Kidney (tissue), 14 donors: Measurements from ENCODE around the gene COL4A2. TPM values are rescaled to one million over a fixed set of nuclear protein-coding genes. Genes with fewer than 3 reads are reported as not detected.
A peak's percentile ranks its signal among the peaks of the same experiment; 100 is the strongest.

Experiments
- DNase-seq, 5 donors: peaks; one replicate each; pipeline ENCODE4 v3.0.0-alpha.2; 2013 to 2020
- FAIRE-seq: peaks from 2 replicates; lab custom pipeline; 2012; peaks lifted over from hg19 to GRCh38; lab: Jason Lieb, UNC
- H3K27ac ChIP-seq, 2 donors: one replicate each; pipeline ENCODE4 v1.7.0; 2013; ENCODE audit warnings: low read depth in 2 of 2, low read length in 2 of 2, inconsistent platforms in 1 of 2
- H3K27me3 ChIP-seq: one replicate; pipeline ENCODE4 v1.7.1; 2013; ENCODE audit warnings: low read length, inconsistent platforms; ENCODE audit not compliant: control insufficient read depth, insufficient read depth
- H3K36me3 ChIP-seq, 3 donors: one replicate each; pipeline versions ENCODE4 v1.7.0 to v1.7.1; 2013; ENCODE audit warnings: low read length in 3 of 3, control low read depth in 1 of 3, inconsistent platforms in 1 of 3; ENCODE audit not compliant: insufficient read depth in 3 of 3, control insufficient read depth in 2 of 3
- H3K4me1 ChIP-seq, 3 donors: one replicate each; pipeline versions ENCODE4 v1.7.0 to v1.7.1; 2013; ENCODE audit warnings: low read length in 3 of 3, inconsistent platforms in 1 of 3, low read depth in 1 of 3; ENCODE audit not compliant: control insufficient read depth in 2 of 3, insufficient read depth in 2 of 3
- H3K4me3 ChIP-seq, 3 donors: one replicate each; pipeline versions ENCODE4 v1.7.0 to v1.8.1; 2013; ENCODE audit warnings: low read length in 3 of 3, control low read depth in 1 of 3, inconsistent platforms in 1 of 3
- H3K9ac ChIP-seq, 3 donors: one replicate each; pipeline versions ENCODE4 v1.7.0 to v1.7.1; 2013; ENCODE audit warnings: low read length in 3 of 3, control low read depth in 1 of 3, inconsistent platforms in 1 of 3
- H3K9me3 ChIP-seq, 3 donors: one replicate each; pipeline versions ENCODE4 v1.7.0 to v1.7.1; 2013; ENCODE audit warnings: low read length in 3 of 3, control low read depth in 1 of 3, inconsistent platforms in 1 of 3; ENCODE audit not compliant: control insufficient read depth in 2 of 3, insufficient read depth in 1 of 3
- intact Hi-C: fragments of 100-400 bp; cut with DNase I; formaldehyde crosslinking; loops from one replicate; pipeline ENCODE4 v1.11.1; 2022
- polyA plus RNA-seq: library from polyadenylated mRNA; stranded (reverse); fragments of 350-450 nt; fragmentation: Illumina TruSeq; extraction: RNeasy Lipid Tissue Mini Kit (QIAGEN cat#74804); gene quantifications from one replicate; pipeline ENCODE4 v1.2.3, GENCODE V29; 2014; ENCODE audit warnings: low read depth, low replicate concordance; ENCODE audit not compliant: insufficient read depth
- total RNA-seq: library from RNA; stranded (reverse); fragmentation: NEBNext Ultra II Directional; extraction: Animal tissue kit (Norgen Biotek cat#: 25700); gene quantifications from one replicate; pipeline ENCODE4 v1.2.1, GENCODE V29; 2021
- TF ChIP-seq, protein P1 (sequence below): IDR thresholded peaks from 3 replicates; pipeline ENCODE4 v1.5.1; 2012; ENCODE audit warnings: mild to moderate bottlenecking, moderate library complexity, borderline replicate concordance; ENCODE audit not compliant: insufficient read depth; ENCODE audit errors: extremely low read depth
- donor health status: control.
- donor health status: control.
- donor health status: control.
- donor health status: control.
- donor health status: control.
- donor health status: DM: yes; HTN: yes; CAD: no.
- donor health status: Normal renal cell carcinoma (clear cell type).

The COL4A2 gene
- total and polyA plus RNA-seq, 2 donors from 2014 or later: 126 to 265 TPM

DNA sequence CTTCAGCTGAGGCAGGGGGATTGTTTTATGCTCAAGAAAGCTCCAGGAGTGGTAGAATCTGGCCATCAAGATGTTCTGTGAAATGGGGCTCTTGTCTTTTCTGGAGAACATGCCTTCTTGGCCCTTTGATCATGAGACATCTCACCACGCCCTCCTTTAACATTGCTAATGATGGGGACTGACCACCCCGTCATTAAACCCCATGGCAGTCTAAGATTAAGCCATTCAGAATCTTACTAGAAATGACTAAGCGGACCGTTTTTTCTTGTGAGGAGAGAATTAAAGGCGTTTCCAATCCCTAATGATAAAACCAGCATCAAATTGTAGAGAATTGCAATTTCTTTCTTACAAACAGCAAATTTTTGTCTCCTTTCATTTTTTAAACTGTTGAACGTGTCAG is 89.4 kb downstream of the COL4A2 start:
- DNase-seq (no peak), FAIRE-seq (no peak)
- Histone ChIP-seq H3K36me3 (no peaks in the 10 kb centered on the region), H3K4me3 (no peak overlapping the region), H3K9ac (no peak overlapping the region), H3K27me3 (no peaks in the 10 kb centered on the region), H3K27ac (peak overlapping the region; percentile 74 to 88), H3K9me3 (no peaks in the 10 kb centered on the region), H3K4me1 (peaks cover 0 to 2% (median 0%) of the 10 kb centered on the region in 3 donors)
- intact Hi-C loops: no loop called here
- TF ChIP-seq, protein P1, sequence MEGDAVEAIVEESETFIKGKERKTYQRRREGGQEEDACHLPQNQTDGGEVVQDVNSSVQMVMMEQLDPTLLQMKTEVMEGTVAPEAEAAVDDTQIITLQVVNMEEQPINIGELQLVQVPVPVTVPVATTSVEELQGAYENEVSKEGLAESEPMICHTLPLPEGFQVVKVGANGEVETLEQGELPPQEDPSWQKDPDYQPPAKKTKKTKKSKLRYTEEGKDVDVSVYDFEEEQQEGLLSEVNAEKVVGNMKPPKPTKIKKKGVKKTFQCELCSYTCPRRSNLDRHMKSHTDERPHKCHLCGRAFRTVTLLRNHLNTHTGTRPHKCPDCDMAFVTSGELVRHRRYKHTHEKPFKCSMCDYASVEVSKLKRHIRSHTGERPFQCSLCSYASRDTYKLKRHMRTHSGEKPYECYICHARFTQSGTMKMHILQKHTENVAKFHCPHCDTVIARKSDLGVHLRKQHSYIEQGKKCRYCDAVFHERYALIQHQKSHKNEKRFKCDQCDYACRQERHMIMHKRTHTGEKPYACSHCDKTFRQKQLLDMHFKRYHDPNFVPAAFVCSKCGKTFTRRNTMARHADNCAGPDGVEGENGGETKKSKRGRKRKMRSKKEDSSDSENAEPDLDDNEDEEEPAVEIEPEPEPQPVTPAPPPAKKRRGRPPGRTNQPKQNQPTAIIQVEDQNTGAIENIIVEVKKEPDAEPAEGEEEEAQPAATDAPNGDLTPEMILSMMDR: no peak

DNA sequence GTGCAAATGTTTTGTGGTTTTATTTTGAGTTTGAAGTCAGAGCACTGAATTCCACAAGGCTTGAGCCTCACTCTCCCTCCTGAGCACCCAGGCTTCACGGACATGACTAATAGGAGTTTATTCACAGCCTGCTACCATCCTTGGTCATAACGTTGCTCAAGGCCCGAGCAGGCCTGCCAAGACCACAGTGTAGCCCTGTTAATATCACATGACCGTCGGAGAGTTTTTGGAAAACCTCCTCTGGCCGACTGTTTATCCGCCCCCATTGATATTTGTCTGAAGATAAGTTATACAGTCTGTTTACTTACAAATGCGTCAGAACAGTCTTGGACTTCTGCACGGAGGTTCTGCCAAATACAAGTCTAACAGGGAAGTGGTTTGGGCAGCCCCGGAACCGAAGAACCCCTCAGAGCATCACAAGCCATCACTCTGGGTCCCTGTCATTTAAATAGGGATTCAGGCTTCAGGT is 89.9 kb downstream of the COL4A2 start:
- H3K36me3 ChIP-seq: no peaks in the 10 kb centered on the region
- peak overlapping the region; percentile 68 to 88 for H3K27ac ChIP-seq
- H3K9me3 ChIP-seq: no peaks in the 10 kb centered on the region
- TF ChIP-seq, protein P1: no peak
- H3K4me1 ChIP-seq: peaks cover 0 to 2% (median 0%) of the 10 kb centered on the region in 3 donors
- no peak overlapping the region for H3K9ac ChIP-seq
- intact Hi-C loops: no loop called here
- DNase-seq (peak in 1 of 5 donors; percentile 95), FAIRE-seq (no peak)
- no peak overlapping the region for H3K4me3 ChIP-seq
- no peaks in the 10 kb centered on the region for H3K27me3 ChIP-seq

DNA sequence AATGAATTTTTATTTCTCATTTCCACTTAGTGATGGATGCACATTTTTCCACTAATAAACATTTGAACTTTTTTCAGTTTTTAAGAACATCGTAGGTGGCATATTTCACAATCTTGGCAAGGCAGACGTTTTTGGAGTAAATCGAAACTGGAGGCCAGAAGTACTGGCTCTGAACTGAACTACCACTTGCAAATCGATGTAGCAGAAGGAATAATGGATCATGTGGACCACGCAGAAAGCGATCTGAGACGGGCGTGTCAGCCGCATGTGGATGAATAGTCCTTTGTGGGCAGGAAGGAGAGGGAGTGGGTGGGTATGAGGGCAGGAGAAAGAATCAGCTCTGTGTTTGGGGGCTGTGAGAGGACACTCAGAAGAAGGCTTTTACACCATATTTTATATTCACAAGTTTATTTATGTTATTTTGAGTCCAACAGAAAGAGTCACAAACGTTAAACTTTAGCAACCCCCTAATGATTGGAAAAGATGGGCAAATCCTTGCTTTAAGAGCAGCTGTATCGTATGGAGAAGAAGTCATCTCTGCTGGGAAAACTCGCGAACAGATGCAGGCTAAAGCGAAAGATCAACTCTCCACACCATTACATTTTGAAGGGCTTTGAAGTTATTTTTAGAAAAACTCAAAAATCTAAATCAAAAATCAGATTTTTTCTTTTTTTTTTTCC is 90.5 kb downstream of the COL4A2 start:
- no peak overlapping the region for H3K4me3 ChIP-seq
- DNase-seq (no peak), FAIRE-seq (peak; percentile 32)
- no peaks in the 10 kb centered on the region for H3K4me1 ChIP-seq
- H3K36me3 ChIP-seq: no peaks in the 10 kb centered on the region
- H3K9ac ChIP-seq: no peak overlapping the region
- TF ChIP-seq, protein P1: no peak
- H3K27me3 ChIP-seq: no peaks in the 10 kb centered on the region
- peak overlapping the region; percentile 68 to 88 for H3K27ac ChIP-seq
- intact Hi-C loops: no loop called here
- H3K9me3 ChIP-seq: no peaks in the 10 kb centered on the region
